ENCODE results near the gene CACNA1I.

DNA sequence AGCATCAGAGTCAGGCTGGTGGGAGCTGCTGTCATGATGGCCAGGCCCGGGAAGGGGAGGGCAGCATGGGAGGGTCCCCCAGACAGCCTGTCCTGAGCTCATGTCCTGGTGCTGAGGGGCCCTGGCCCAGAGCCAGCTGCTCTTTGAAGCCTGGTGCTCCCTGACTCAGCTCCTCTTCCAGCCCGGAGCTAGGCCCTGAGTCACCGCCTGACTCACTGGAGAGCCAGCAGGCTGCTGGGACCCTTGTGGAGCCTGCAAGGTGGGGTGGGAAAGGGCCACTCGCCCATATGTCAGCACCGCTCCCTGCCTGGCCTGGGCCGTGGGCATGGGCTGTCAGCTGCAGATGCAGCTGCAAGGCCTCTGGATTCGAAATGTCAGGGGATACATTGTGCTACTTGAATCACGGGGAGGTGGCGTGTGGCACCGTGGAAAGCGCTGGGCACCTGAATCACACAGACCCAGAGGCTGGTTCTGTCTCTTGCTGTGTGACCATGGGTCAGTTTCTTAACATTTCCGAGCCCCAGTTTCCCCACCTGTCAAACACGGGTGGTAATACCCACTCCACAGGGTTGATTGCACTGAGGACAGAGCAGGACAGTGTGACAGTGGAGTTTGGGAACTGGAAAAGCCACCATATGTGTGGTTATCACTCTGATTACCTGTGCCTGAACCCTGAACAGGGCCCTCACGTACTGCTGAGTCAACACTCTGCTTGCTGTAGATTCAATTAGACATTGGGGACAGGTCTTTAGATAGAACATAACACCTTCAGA lies 4.4 kb downstream of the CACNA1I start:
- TF ChIP-seq POLR2AphosphoS5 (IDR thresholded peaks at IDR 0.05): no peak
- no peak for TF ChIP-seq CTCF (IDR thresholded peaks at IDR 0.05)
